Measurements from ENCODE around the gene MZT2A. TPM values are rescaled to one million over a fixed set of nuclear protein-coding genes. Genes with fewer than 3 reads are reported as not detected.
A peak's percentile ranks its signal among the peaks of the same experiment; 100 is the strongest.
"Not testable (repeated sequence)": the region's sequence is repeated elsewhere in the genome, so short reads cannot be mapped to it uniquely, and the experiment has no call there.

The MZT2A gene
- total and polyA plus RNA-seq, 5 experiments from 2014 or later, result 95.6 to 156 (median 103) TPM

GRCh38 chr2:131517106-131517831, 25.1 kb upstream of the MZT2A start:
- DNase-seq (no peak), ATAC-seq (no peak)
- POLR2A ChIA-PET, result no interaction called here
- Mint-ChIP-seq H3K27ac (peak overlapping the region in 3 of 10 donors; percentile 57 to 79 (median 67)), H3K4me1 (peaks cover 0 to 10% (median 3%) of the 10 kb centered on the region in 4 donors), H3K27me3 (no peaks in the 10 kb centered on the region), H3K4me3 (no peak overlapping the region), H3K9me3 (no peaks in the 10 kb centered on the region), H3K36me3 (peaks cover 0 to 44% (median 2%) of the 10 kb centered on the region in 3 donors)

- Mint-ChIP-seq H3K36me3 (peaks cover 0 to 50% (median 2%) of the 10 kb centered on the region in 3 donors), H3K4me1 (peaks cover 0 to 10% (median 3%) of the 10 kb centered on the region in 4 donors)
- peak in 1 of 2 donors; percentile 24 for ATAC-seq
- H3K9me3 Mint-ChIP-seq, DNase-seq, H3K27ac Mint-ChIP-seq, POLR2A ChIA-PET, H3K27me3 Mint-ChIP-seq, H3K4me3 Mint-ChIP-seq: not testable (repeated sequence)
These were observed 24.4 kb upstream of the MZT2A start for GRCh38 chr2:131516621-131517020.

- peak overlapping the region in 1 of 10 donors; percentile 59 for H3K27ac Mint-ChIP-seq
- H3K4me1 Mint-ChIP-seq, result peaks cover 0 to 10% (median 3%) of the 10 kb centered on the region in 4 donors
- H3K4me3 Mint-ChIP-seq, result no peak overlapping the region
- POLR2A ChIA-PET, result no interaction called here
- peaks cover 0 to 52% (median 2%) of the 10 kb centered on the region in 3 donors for H3K36me3 Mint-ChIP-seq
- no peaks in the 10 kb centered on the region for H3K27me3 Mint-ChIP-seq
- no peak for ATAC-seq
- no peaks in the 10 kb centered on the region for H3K9me3 Mint-ChIP-seq
- no peak for DNase-seq
These were observed 23.8 kb upstream of the MZT2A start for GRCh38 chr2:131516011-131516410.

- H3K9me3 Mint-ChIP-seq, H3K4me3 Mint-ChIP-seq, H3K27me3 Mint-ChIP-seq, POLR2A ChIA-PET, DNase-seq, H3K27ac Mint-ChIP-seq: not testable (repeated sequence)
- peak in 1 of 2 donors; percentile 9 for ATAC-seq
- peaks cover 0 to 50% (median 2%) of the 10 kb centered on the region in 3 donors for H3K36me3 Mint-ChIP-seq
- H3K4me1 Mint-ChIP-seq, result peaks cover 0 to 10% (median 3%) of the 10 kb centered on the region in 4 donors
These were observed 23.0 kb upstream of the MZT2A start for GRCh38 chr2:131515235-131515634.

GRCh38 chr2:131514408-131515166, 22.4 kb upstream of the MZT2A start:
- peak overlapping the region in 3 of 10 donors; percentile 34 to 65 (median 37) for H3K27ac Mint-ChIP-seq
- H3K9me3 Mint-ChIP-seq, POLR2A ChIA-PET, H3K4me3 Mint-ChIP-seq, DNase-seq, ATAC-seq, H3K27me3 Mint-ChIP-seq: not testable (repeated sequence)
- H3K36me3 Mint-ChIP-seq, result peaks cover 0 to 48% (median 2%) of the 10 kb centered on the region in 3 donors
- H3K4me1 Mint-ChIP-seq, result peaks cover 0 to 10% (median 3%) of the 10 kb centered on the region in 4 donors

- POLR2A ChIA-PET, DNase-seq, H3K27me3 Mint-ChIP-seq, ATAC-seq, H3K9me3 Mint-ChIP-seq, H3K4me3 Mint-ChIP-seq: not testable (repeated sequence)
- Mint-ChIP-seq H3K27ac (peak overlapping the region in 2 of 10 donors; percentile 71 to 80), H3K4me1 (peaks cover 0 to 10% (median 2%) of the 10 kb centered on the region in 4 donors), H3K36me3 (peaks cover 0 to 57% (median 11%) of the 10 kb centered on the region in 3 donors)
These were observed 20.0 kb upstream of the MZT2A start for GRCh38 chr2:131511969-131512870.

- POLR2A ChIA-PET, ATAC-seq, H3K27me3 Mint-ChIP-seq, DNase-seq, H3K4me3 Mint-ChIP-seq, H3K9me3 Mint-ChIP-seq: not testable (repeated sequence)
- Mint-ChIP-seq H3K27ac (peak overlapping the region in 1 of 10 donors; percentile 25), H3K4me1 (peaks cover 0 to 10% (median 2%) of the 10 kb centered on the region in 4 donors), H3K36me3 (peaks cover 0 to 62% (median 12%) of the 10 kb centered on the region in 3 donors)
These were observed 19.2 kb upstream of the MZT2A start for GRCh38 chr2:131511291-131511968.

- Mint-ChIP-seq H3K27ac (no peak overlapping the region), H3K4me1 (peaks cover 0 to 7% (median 2%) of the 10 kb centered on the region in 4 donors), H3K36me3 (peaks cover 0 to 75% (median 15%) of the 10 kb centered on the region in 3 donors), H3K9me3 (no peaks in the 10 kb centered on the region), H3K27me3 (no peaks in the 10 kb centered on the region), H3K4me3 (no peak overlapping the region)
- no peak for ATAC-seq
- POLR2A ChIA-PET, result no interaction called here
- DNase-seq, result no peak
These were observed 17.4 kb upstream of the MZT2A start for GRCh38 chr2:131509615-131510014.

GRCh38 chr2:131504082-131504750, 12.0 kb upstream of the MZT2A start:
- H3K27me3 Mint-ChIP-seq, H3K4me1 Mint-ChIP-seq, POLR2A ChIA-PET, ATAC-seq, DNase-seq, H3K9me3 Mint-ChIP-seq: not testable (repeated sequence)
- H3K4me3 Mint-ChIP-seq, result peak overlapping the region in 1 of 10 donors; percentile 8
- H3K27ac Mint-ChIP-seq, result peak overlapping the region in 3 of 10 donors; percentile 7 to 68 (median 52)
- H3K36me3 Mint-ChIP-seq, result peaks cover 0 to 93% (median 13%) of the 10 kb centered on the region in 3 donors

GRCh38 chr2:131503587-131503986, 11.4 kb upstream of the MZT2A start:
- H3K9me3 Mint-ChIP-seq, H3K4me1 Mint-ChIP-seq, DNase-seq, ATAC-seq, H3K4me3 Mint-ChIP-seq, H3K27me3 Mint-ChIP-seq, POLR2A ChIA-PET: not testable (repeated sequence)
- Mint-ChIP-seq H3K27ac (peak overlapping the region in 1 of 10 donors; percentile 56), H3K36me3 (peaks cover 0 to 92% (median 13%) of the 10 kb centered on the region in 3 donors)

GRCh38 chr2:131498321-131498973, 6.2 kb upstream of the MZT2A start:
- ATAC-seq, H3K4me3 Mint-ChIP-seq, H3K27ac Mint-ChIP-seq, POLR2A ChIA-PET, DNase-seq, H3K27me3 Mint-ChIP-seq, H3K9me3 Mint-ChIP-seq: not testable (repeated sequence)
- Mint-ChIP-seq H3K4me1 (peaks cover 16 to 25% (median 24%) of the 10 kb centered on the region in 4 donors), H3K36me3 (peaks cover 0 to 54% (median 0%) of the 10 kb centered on the region in 3 donors)

Measured in naive thymus-derived CD8-positive, alpha-beta T cell (primary cell).